Measurements from ENCODE around the gene S100A11. TPM values are rescaled to one million over a fixed set of nuclear protein-coding genes. Genes with fewer than 3 reads are reported as not detected.

S100A11 gene
- total RNA-seq, 1 experiment from 2014 or later: 302 TPM

DNA sequence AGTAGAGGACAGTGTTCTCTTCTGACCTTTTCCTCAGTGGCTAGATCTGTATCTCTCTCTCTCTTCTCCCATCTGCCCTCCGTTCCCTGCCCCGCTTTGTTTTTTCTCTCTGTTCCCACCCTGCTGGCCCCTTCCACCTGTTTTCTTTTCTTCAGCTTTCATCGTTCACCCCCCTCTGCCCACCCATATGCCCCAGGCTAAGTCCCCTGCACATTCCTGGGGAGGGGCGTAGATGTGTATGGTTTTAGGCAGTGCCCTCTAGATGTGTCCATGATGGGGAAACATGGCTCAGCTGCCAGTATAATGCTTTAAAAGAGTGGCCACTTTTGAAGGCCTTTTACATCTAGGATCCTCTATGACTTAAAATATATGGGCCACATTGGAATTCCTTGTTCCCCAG is 13.6 kb downstream of the S100A11 start:
- Histone ChIP-seq H3K4ac (ENCODE audit: low read depth, low read length) (no peak overlapping the region), H4K20me1 (ENCODE audit: control insufficient read depth, insufficient read depth, insufficient read length) (no peaks in the 10 kb centered on the region), H3K14ac (ENCODE audit: insufficient read depth, low read length) (no peak overlapping the region), H2BK20ac (ENCODE audit: low read depth, low read length, poor library complexity, severe bottlenecking) (no peak overlapping the region), H2AFZ (ENCODE audit: low read length) (no peak overlapping the region), H3K4me2 (ENCODE audit: insufficient read depth, insufficient read length, low read length) (no peak overlapping the region), H3K18ac (ENCODE audit: insufficient read length, low read depth, low read length) (no peak overlapping the region), H2BK15ac (ENCODE audit: low read depth, low read length) (no peak overlapping the region), H3K79me2 (ENCODE audit: insufficient read depth, low read length) (no peaks in the 10 kb centered on the region), H4K8ac (replicated peaks; ENCODE audit: insufficient read length, low read depth, low read length) (no peak overlapping the region), H2AK5ac (ENCODE audit: insufficient read length, low read length) (no peak overlapping the region), H3K56ac (ENCODE audit: insufficient read length, low read depth, low read length) (no peak overlapping the region), H3K27ac (ENCODE audit: insufficient read length, low read depth, low read length) (no peak overlapping the region), H4K5ac (ENCODE audit: insufficient read length, low read depth, low read length) (no peak overlapping the region), H2BK5ac (ENCODE audit: insufficient read length, low read length) (no peak overlapping the region), H3K9ac (ENCODE audit: extremely low read depth, insufficient read length, low read length) (no peak overlapping the region), H3T11ph (ENCODE audit: low read length) (no peak overlapping the region), H3K4me1 (ENCODE audit: insufficient read depth, low read length) (no peaks in the 10 kb centered on the region), H3K23me2 (ENCODE audit: insufficient read length, low read depth, low read length, poor library complexity, severe bottlenecking) (no peaks in the 10 kb centered on the region), H3K27me3 (ENCODE audit: insufficient read depth, low read length) (no peaks in the 10 kb centered on the region), H4K91ac (ENCODE audit: insufficient read length, low read depth, low read length) (no peak overlapping the region), H3K79me1 (ENCODE audit: insufficient read depth, low read depth, low read length, poor library complexity, severe bottlenecking) (no peaks in the 10 kb centered on the region), H2BK12ac (ENCODE audit: insufficient read length, low read depth, low read length) (no peak overlapping the region), H3K23ac (ENCODE audit: insufficient read length, low read depth, low read length) (no peak overlapping the region), H2BK120ac (ENCODE audit: low read depth, low read length, poor library complexity, severe bottlenecking) (no peak overlapping the region), H3K9me3 (ENCODE audit: control insufficient read depth, low read depth, low read length) (no peaks in the 10 kb centered on the region)
- Mint-ChIP-seq H3K4me3 (no peak overlapping the region), H3K4me1 (peaks cover 18 to 20% of the 10 kb centered on the region in 2 experiments), H3K27ac (no peak overlapping the region), H3K36me3 (ENCODE audit: insufficient read depth in 1 of 3, low read depth in 3 of 3) (no peaks in the 10 kb centered on the region), H3K9me3 (no peaks in the 10 kb centered on the region), H3K27me3 (ENCODE audit: low read depth) (no peaks in the 10 kb centered on the region)
- TF ChIP-seq, protein P1, sequence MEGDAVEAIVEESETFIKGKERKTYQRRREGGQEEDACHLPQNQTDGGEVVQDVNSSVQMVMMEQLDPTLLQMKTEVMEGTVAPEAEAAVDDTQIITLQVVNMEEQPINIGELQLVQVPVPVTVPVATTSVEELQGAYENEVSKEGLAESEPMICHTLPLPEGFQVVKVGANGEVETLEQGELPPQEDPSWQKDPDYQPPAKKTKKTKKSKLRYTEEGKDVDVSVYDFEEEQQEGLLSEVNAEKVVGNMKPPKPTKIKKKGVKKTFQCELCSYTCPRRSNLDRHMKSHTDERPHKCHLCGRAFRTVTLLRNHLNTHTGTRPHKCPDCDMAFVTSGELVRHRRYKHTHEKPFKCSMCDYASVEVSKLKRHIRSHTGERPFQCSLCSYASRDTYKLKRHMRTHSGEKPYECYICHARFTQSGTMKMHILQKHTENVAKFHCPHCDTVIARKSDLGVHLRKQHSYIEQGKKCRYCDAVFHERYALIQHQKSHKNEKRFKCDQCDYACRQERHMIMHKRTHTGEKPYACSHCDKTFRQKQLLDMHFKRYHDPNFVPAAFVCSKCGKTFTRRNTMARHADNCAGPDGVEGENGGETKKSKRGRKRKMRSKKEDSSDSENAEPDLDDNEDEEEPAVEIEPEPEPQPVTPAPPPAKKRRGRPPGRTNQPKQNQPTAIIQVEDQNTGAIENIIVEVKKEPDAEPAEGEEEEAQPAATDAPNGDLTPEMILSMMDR (conservative IDR thresholded peaks at IDR 0.05): no peak
- no CpG with 5 or more reads among the region's 4 CpGs for WGBS (ENCODE audit: extremely low coverage, insufficient read length, low lambda C conversion rate)
- no peak for DNase-seq
